T1000 (cell line): ENCODE measurements around the gene RBMS3.
"Not testable (repeated sequence)": the region's sequence is repeated elsewhere in the genome, so short reads cannot be mapped to it uniquely, and the experiment has no call there.

ENCODE experiments used
- DNase-seq: peaks from one replicate; lab custom pipeline; 2025; ENCODE audit warnings: mixed read lengths; lab: John Stamatoyannopoulos, UW

Gene RBMS3

DNA sequence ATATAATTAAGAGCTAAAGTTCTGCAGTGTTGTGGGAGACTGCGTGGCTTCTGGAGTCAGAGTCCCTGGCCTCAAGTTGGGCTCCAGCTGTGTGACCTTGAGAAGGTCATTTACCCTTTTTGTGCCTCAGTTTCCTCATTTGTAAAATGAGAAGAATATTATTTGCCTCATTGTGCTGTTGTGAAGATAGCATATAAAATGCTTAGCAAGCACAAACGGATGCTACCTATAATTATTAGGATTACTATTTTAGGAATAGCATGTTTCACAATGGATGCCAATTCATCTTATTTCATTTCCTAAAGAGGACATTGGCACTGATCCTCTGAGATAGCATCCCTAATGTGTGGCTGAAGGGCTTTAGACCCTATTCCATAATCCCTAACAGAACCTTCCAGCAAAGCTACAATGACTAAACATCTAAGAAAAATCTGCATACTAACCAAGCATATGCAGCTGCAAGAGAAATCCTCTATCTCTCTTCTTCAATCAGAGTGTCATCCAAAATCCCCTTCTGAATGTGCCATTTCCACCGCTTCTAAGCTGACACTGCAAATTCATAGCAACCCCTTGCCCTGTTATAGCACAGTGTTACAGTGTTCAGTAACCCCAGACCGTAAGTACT lies 148.3 kb downstream of the RBMS3 start:
- DNase-seq: no peak

DNA sequence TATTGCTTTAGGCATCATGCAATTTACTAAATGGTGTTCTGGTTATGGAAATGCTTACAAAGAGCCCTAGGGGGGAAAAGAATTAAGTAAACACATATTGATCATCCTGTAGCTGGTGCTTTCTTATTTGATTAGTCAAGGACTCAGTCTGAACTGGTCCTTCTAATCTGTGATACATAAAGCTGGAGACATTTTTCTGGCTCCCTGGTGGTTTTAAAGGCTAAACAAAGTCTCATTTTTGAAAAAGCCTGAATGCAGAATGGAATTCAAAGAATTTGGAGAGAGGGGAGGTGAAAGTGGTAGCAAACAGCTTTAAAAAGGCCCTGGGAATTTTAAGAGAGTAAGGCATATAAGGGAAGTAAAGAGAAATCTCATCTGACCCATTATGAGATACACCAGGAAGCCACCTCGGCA lies 149.7 kb downstream of the RBMS3 start:
- no peak for DNase-seq

DNA sequence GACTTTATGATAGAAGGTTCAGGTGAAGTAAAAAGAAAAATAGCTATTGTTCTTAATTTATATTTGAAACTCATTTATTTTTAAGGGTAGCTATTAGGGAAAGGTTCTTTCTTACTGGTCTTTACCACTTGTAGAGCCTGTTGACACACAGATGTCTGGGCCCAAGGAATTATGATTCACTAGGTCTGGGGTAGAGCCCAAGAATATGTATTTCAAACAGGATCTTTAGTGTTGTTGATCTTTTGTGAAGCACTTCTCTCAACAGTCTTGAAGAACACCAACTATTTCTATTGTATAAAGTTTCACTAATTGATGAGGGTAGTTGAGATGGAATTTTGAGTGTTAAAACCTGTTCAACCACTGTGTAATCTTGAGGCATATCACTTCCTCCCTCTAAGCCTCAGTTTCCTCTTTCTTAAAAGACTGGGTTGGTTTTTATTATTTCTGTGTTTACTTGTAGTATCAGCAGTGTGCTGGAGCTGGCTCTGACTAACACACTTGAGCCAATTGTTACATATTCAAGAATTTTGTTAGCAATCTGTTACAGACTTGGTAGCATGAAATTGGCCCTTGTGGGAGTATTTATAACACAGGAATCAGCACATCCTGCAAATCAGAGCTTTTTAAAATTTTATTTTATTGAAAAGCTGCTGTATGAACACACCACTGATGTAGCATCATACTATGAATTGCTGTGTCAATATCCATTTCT lies 155.9 kb downstream of the RBMS3 start:
- DNase-seq: no peak

DNA sequence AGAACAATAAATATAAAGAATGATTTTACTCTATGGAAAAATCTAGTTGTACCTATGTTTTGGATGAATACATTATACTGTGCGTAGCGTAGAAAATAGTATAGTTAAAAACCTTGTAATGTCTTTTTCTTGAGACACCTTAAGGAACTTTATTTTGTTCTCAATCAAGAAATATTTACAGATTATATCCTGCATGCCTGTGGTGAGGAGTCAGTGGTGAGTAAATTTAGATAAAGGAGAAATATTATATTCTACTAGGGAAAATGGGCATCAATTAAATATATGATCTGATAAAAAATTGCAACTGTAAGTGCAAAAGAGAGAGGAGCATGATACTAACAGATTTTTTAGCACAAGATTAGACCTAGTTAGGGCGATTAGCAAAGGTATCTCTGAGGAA lies 157.7 kb downstream of the RBMS3 start:
- DNase-seq: no peak

DNA sequence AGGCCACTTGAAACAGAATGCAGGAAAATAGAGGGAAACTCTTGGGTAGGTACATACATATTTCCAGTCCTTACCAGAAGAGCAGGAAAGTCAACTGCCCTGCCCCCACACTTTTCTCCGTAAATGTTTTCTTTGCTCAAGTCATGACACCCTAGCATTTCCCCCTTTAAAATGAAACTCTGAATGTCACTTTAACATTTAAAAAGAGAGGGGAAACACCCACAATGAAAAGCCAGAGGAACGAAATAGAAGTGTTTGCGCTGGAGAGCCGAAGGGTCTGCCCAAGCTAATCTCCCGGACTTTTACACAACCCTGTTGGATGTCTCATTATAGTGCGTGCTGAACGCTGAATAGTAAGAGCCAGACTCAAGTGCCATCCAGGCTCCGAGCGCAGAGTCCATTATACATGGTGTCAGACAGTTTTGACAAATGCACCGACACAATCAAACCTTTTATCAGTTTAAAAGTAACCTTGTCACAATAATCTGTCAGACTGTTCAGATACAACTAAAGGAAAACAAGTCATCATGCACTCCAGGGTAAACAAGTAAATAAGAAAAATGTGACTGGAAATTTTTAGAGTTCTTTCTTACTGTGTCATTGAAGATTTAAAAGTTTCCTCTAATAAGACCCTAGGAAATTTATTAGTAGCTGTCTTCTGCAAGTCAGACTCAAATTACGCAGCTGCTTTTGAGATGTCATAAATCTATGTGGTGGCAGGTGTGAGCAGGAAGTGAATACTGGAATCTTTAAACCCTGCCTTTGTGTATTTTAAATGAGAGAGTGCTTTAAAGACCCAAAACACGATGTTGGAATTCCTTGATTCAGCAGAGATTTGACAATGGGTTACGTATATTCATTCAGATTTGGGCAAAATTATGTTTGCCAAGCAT lies 159.8 kb downstream of the RBMS3 start:
- no peak for DNase-seq

DNA sequence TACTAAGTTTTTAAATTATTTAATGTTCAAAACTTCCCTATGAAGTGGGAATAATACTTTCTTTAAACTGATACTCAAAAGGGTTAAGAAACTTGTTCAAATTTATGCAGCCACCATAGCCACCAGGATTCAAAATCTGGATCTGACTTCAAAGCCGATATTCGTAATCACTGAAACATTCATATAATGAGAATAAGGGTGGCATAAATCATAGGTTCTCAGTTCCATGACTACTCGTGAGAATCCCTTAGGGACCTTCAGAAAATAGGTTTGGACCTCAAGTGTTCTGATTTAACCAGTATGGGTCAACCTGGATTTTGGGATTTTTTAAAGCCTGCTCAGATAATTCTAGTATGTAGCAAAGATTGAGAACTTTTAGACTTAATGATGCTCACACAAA lies 160.6 kb downstream of the RBMS3 start:
- no peak for DNase-seq

DNA sequence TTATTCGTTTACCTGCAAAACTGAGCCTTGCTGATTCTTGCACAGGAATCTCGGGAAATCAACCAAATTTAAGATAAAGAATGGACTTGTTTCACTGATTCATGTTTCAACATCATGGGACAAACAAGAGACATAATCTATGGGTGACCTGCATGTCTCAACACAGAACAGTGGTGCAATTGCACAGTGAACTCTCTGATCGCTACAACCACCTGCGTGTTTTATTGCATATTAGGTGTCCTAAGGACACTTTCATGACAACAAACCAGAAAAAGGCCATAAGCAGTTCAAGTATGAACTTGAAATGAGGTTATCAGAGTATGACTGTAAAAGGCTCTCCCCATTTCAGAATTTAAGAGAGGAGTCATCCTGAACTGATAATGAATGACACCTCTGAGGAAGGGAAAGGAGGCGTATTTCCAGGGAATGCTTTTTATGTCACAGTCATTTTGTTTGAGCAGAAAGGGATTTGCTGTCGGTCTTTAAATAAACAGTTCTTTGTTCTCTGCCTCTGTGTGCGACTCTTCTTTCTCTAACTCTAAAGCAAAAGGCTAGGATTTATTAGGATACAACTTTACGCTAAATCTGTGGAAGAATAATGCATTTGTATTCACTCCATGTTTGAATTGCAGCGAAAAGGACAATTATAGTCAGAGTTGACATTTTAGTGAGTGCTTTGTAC lies 167.2 kb downstream of the RBMS3 start:
- no peak for DNase-seq

DNA sequence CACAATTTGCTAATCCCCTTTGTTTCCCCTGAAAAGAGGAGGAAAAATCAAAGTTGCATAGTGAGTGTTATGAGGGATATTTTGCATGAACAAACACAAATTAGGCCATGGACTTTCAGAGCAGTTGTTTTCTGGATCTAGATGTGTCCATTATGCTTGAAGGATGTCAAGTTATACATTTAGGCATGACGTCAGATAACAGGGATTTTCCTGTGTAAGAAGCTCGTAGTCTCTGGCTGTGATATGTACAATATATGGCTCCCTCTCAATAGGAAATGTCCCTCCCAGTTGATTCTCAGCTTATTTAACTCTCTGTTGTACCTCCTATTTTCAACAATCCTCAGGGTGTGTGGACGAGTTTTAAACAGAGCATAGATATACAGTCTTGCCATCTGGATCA lies 171.0 kb downstream of the RBMS3 start:
- no peak for DNase-seq

DNA sequence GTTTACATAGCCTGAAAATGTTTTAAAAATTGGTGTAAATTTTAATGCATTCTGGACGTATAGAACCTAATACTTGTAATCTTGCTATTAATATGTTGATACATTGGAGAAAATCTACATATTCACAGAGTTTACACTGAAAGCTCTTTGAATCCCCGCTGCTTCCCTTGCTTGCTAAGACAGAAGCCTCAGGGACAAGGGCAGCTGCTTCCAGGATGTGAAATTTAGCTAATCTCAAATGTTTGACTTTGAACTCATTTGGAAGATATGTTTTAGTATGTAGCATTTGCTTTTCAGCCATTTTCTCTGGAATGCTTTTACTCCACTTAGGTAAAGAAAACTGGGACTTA lies 172.0 kb downstream of the RBMS3 start:
- DNase-seq: no peak

DNA sequence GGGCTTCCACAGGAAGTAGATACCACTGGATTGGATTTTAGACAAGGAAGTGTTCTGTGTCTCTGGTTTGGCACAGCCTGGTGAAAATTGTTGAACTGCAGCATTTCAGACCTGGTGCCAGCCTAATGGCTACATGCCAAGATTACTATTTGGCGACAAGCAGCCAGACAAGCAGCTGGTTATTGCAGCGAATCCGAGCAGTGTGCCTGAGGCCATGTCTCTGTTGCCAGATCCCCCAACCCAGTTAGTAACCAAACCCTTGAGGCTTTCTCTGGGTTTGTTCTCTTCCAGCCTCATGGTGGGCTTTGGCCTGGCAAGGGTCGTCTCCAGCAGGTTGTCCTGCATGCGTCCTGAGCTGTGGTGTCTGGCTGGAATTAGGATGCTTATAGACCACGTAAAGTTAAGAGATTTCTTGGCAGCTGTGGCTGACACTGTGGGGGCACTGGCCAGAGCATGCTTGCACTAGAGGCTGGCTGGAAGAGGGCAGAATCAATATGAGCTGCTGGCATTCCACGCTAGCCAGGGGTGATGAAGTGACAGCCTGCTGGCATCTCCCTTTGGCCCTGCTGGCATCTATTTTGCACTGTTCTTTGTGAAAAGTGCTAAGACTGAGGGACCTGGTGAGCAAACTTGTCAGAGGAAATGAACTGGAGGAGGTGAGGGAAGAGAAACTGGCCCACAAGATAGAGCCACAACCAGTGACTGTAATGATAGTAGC lies 172.6 kb downstream of the RBMS3 start:
- no peak for DNase-seq

DNA sequence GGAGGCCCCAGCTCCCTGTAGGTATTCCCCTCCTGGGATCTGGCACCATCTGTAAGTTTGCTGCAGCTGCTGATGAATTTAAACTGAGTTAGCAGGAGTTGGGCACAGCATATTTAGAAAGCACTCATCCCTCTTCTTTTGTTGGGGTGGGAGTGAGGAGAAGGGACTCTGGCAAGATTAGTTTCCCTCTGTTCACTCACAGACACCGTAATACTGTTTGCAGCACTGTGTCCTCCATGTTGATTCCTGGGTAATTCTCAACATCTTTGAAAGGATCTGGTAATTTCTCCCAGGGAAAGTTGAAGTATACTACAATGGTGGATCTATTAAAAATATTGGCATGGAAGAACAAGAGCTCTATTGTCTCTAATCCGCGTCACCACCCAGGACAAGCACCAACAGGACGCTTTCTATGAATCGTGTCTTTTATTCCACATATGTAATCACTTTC lies 173.3 kb downstream of the RBMS3 start:
- DNase-seq: no peak

DNA sequence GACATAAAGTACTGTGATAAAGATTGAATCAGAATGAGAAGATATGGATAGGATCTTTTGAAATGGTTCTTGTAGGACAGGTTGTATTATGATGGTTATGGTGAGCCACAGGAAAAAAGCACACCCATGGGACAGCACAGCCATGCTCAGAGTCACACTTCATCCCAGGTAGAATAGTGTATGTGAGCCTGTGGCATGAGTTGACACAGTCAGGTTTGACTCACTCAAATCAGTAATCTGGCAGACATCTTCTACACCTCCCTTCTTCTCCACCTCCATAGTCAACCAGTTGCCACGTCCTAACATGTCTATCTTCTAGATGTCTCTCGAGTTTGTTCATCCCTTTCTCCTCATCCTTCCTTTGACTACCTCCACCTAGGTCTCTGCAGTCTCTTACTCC lies 176.0 kb downstream of the RBMS3 start:
- DNase-seq: no peak

DNA sequence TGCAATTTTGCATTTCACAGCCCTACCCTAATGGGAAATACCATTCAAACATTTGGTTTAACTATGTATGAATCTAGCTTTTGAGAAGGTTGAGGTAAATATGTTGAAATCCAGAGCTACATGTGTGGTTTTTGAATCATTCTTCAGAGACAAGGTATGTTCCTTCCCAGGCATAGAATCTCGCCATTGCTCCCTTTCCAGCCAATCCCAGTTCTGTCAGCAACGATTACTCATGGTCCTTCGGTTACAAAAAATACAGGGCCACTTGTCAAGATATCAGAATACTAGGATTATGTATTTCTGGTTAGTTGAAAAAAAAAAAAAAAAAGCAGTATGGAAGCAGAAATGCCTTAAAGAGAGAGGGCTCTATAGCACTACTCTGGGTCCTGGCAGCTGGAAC lies 182.4 kb downstream of the RBMS3 start:
- no peak for DNase-seq

DNA sequence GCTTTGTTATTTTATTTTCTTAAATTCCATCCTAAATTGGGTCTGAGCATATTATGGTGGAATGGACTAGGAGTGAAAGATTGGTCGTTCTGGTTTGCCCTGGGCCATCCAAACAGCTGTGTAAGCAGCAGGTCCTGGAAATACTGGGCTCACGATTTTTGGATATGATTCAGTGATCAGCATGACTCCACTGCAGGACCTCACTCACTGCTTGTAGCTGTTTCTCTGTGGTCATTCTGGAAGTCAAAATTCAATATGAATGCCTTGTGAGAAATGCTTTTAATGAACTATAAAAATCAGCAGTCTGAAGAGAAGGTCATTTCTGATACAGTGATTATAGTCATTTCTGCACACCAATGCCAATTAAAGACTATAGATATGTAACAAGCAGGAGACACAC lies 185.0 kb downstream of the RBMS3 start:
- DNase-seq: no peak

DNA sequence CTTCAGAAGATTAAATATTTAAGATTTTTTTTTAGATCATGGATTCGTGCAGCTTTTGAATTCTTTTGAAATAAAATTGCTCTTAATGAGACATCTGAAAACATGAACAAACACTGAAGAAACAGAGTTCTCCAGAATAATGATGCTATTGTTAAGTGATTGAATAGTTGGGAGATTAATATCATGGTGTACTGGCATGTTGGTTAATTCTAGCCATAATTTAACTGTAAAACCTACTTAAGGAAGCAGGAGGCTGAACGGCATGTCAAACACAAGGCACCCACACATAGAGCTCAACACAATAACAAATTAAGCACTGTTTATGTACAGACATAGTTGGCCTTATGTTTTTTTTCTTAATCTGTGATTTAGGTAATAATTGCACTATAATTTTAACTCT lies 185.6 kb downstream of the RBMS3 start:
- DNase-seq: no peak

DNA sequence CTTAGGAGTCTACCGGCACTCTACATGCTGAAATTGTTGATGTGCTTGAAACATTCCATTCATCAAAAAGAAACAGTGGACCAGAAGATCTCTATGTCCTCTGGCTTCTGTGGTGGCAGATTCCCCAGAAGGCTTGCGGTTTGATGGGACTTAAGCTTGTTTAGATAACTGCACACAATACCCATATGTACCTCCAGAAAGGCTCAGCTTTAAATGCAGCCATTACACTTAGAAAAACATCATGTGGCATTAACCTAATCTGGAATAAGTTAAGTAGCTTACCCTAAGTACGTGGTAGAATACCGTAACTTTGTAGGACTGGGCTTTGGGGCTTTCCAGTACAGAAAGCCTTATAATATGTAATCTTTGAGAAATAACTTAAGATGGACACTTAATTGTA lies 187.3 kb downstream of the RBMS3 start:
- no peak for DNase-seq

DNA sequence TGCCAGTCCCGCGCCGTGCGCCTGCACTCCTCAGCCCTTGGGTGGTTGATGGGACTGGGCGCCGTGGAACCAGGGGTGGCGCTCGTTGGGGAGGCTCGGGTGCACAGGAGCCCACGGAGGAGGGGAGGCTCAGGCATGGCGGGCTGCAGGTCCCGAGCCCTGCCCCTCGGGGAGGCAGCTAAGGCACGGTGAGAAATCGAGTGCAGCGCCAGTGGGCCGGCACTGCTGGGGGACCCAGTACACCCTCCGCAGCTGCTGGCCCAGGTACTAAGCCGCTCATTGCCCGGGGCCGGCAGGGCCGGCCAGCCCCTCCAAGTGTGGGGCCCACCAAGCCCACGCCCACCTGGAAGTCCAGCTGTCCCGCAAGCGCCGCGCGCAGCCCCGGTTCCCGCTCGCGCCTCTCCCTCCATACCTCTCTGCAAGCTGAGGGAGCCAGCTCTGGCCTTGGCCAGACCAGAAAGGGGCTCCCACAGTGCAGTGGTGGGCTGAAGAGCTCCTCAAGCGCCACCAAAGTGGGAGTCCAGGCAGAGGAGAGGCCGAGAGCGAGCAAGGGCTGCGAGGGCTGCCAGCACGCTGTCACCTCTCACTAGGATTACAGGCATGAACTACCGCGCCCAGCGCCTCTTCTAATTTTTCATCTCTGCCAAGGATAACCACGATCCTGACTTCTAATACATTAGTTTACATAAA lies 192.8 kb downstream of the RBMS3 start:
- DNase-seq: not testable (repeated sequence)

DNA sequence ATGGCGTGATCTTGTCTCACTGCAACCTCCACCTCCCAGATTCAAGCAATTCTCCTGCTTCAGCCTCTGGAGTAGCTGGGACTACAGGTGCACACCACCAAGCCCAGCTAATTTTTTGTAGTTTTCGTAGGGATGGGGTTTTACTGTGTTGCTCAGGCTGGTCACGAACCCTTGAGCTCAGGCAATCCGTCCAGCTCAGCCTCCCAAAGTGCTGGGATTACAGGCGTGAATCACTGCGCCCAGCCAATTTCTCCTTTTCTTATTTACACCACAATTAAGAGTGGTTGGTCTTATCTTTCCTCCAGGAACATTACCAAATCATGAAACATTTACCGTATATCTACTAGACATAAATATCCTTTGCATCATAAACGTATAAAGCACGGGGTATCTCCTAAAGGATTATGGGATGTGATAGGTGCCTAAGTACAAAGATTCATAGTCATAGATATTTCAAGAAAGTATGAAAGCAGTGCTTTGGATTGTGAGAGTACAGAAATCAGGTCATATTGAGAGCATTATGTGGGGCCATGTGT lies 194.5 kb downstream of the RBMS3 start:
- no peak for DNase-seq

DNA sequence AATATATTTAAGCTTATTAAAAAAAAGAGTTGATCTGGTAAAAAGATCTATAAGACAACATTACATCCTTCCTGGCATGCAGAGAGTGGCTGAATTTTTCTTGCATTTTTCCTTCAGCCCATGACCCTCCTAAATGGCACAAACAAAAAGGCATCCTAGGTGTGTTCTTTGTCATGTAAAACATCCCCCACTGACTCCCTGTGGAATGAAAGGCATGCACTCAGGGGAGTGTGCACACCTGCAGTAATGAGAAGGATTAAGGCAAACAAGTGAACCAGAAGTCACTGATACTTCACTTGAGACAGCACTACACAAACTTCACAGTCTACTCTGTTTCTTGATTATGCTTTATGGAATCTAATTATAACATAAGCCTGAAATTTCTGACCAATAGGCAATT lies 195.0 kb downstream of the RBMS3 start:
- DNase-seq: no peak

DNA sequence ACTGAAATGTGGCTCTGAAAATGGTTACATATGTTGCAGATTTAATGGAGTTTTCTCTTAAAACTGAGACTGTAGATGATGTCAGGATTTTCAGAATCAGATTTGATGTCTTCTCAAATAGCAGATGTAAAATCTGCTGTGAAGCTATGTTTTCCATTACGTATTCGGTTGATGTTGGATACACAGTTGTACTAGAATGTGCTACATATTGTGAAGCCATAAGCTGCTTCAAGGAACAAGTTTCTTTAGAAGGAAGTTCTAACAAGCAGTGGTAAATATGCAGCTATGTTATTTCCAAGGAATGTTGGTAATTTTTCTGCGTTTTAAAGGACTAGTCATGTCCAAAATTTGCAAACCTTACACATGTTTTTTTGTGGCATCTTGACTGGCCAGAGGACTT lies 197.7 kb downstream of the RBMS3 start:
- no peak for DNase-seq

DNA sequence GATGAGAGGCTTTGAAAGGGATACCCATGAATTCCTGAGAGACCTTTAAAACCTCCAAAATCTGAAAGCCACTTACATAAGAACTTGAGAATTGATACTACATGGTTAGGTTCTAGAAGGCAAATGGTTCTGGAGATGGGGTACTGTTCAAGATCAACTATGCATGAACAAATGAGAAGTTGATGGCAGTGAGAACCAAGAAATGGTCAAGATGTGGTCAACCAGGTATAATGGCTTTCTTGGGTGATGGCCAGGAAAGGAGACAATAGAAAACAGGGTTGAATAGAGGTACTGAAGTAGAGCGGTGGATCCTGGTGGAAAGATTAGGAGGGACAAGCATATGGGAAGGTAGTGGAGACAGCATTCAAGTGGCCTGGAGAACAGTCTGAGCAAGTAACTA lies 200.4 kb downstream of the RBMS3 start:
- DNase-seq: no peak
